GM12892 (cell line): ENCODE measurements around the gene CYB5R3.
"Not testable (repeated sequence)": the region's sequence is repeated elsewhere in the genome, so short reads cannot be mapped to it uniquely, and the experiment has no call there.

ENCODE experiments used
- DNase-seq: peaks from one replicate; pipeline ENCODE4 v3.0.0; 2011; ENCODE audit not compliant: insufficient read length
- FAIRE-seq: peaks from 2 replicates; lab custom pipeline; 2011; peaks lifted over from hg19 to GRCh38; lab: Jason Lieb, UNC
- POLR2A ChIP-seq: IDR thresholded peaks from 2 replicates; pipeline ENCODE4 v1.6.1; 2011; ENCODE audit warnings: low read depth, low read length, control low read depth
- POLR2AphosphoS5 ChIP-seq: IDR thresholded peaks from 2 replicates; pipeline ENCODE4 v1.6.1; 2011; ENCODE audit warnings: low read depth, low read length, control low read depth
- TAF1 ChIP-seq: IDR thresholded peaks from 2 replicates; pipeline ENCODE4 v1.6.1; 2011; ENCODE audit warnings: low read depth, mild to moderate bottlenecking, control low read depth, low read length, borderline replicate concordance

Gene CYB5R3

GRCh38 chr22:42626951-42627625 lies 22.1 kb downstream of the CYB5R3 start:
- DNase-seq (peak; percentile 19), FAIRE-seq (no peak)
- no peak for TF ChIP-seq POLR2A
- no peak for TF ChIP-seq TAF1

- DNase-seq (no peak), FAIRE-seq (no peak)
- TF ChIP-seq POLR2AphosphoS5 (no peak), TAF1 (no peak), POLR2A (no peak)
These were observed 22.8 kb downstream of the CYB5R3 start for GRCh38 chr22:42626431-42626830.

GRCh38 chr22:42625416-42625815 lies 23.8 kb downstream of the CYB5R3 start:
- FAIRE-seq (no peak), DNase-seq (no peak)
- TF ChIP-seq POLR2A = no peak
- no peak for TF ChIP-seq TAF1
- no peak for TF ChIP-seq POLR2AphosphoS5

GRCh38 chr22:42624551-42625106 lies 24.6 kb downstream of the CYB5R3 start:
- FAIRE-seq (no peak), DNase-seq (no peak)
- TF ChIP-seq TAF1 (no peak), POLR2AphosphoS5 (no peak)

- no peak for TF ChIP-seq POLR2AphosphoS5
- no peak for TF ChIP-seq TAF1
- TF ChIP-seq POLR2A = no peak
- FAIRE-seq (peak; percentile 84), DNase-seq (no peak)
These were observed 25.3 kb downstream of the CYB5R3 start for GRCh38 chr22:42623756-42624441.

- no peak for FAIRE-seq
- TF ChIP-seq TAF1 (no peak), POLR2AphosphoS5 (no peak), POLR2A (no peak)
- no peak for DNase-seq
These were observed 25.9 kb downstream of the CYB5R3 start for GRCh38 chr22:42623301-42623751.

- TF ChIP-seq POLR2A (no peak), POLR2AphosphoS5 (no peak), TAF1 (no peak)
- no peak for DNase-seq
- FAIRE-seq = no peak
These were observed 27.0 kb downstream of the CYB5R3 start for GRCh38 chr22:42622061-42622710.

- peak; percentile 87 for DNase-seq
- peak; percentile 84 for FAIRE-seq
- TF ChIP-seq TAF1 = no peak
- TF ChIP-seq POLR2AphosphoS5 = no peak
- TF ChIP-seq POLR2A = no peak
These were observed 27.6 kb downstream of the CYB5R3 start for GRCh38 chr22:42621505-42622002.

GRCh38 chr22:42620084-42620483 lies 29.1 kb downstream of the CYB5R3 start:
- TF ChIP-seq TAF1 = no peak
- no peak for TF ChIP-seq POLR2A
- TF ChIP-seq POLR2AphosphoS5 = no peak
- FAIRE-seq = no peak

GRCh38 chr22:42619261-42620063 lies 29.7 kb downstream of the CYB5R3 start:
- FAIRE-seq (no peak), DNase-seq (no peak)
- no peak for TF ChIP-seq TAF1
- TF ChIP-seq POLR2AphosphoS5 = no peak
- no peak for TF ChIP-seq POLR2A

More at GRCh38 chr22:42620084-42620483, 29.1 kb downstream of the CYB5R3 start:
- DNase-seq = no peak

GRCh38 chr22:42617155-42617983 lies 31.8 kb downstream of the CYB5R3 start:
- DNase-seq (no peak), FAIRE-seq (no peak)
- TF ChIP-seq POLR2A (no peak), POLR2AphosphoS5 (no peak), TAF1 (no peak)

GRCh38 chr22:42615860-42616175 lies 33.4 kb downstream of the CYB5R3 start:
- not testable (repeated sequence) for FAIRE-seq, DNase-seq
